HL-60 (cell line): ENCODE measurements around the gene ANXA2R.

Experiments
- DNase-seq, 2 experiments: peaks; one replicate each; pipeline ENCODE4 v3.0.0-alpha.2; 2010 to 2020; ENCODE audit warnings: low read depth in 1 of 2, low spot score in 1 of 2
- H3K27ac ChIP-seq: fragments of 250-450 bp; sonication (Bioruptor Pico); replicated peaks from 2 replicates; pipeline ENCODE4 v1.5.1; 2020; ENCODE audit warnings: mild to moderate bottlenecking, moderate library complexity
- H3K27me3 ChIP-seq: fragments of 250-450 bp; sonication (Bioruptor Pico); 2 replicates; pipeline ENCODE4 v1.5.1; 2021; ENCODE audit warnings: mild to moderate bottlenecking, moderate library complexity; ENCODE audit not compliant: insufficient read depth, poor library complexity, severe bottlenecking
- H3K4me3 ChIP-seq: replicated peaks from 2 replicates; pipeline ENCODE4 v1.5.1; 2011; ENCODE audit warnings: mild to moderate bottlenecking, control low read depth, low read length; ENCODE audit not compliant: insufficient read depth
- GABPA ChIP-seq: IDR thresholded peaks from 2 replicates; pipeline ENCODE4 v1.6.1; 2012; ENCODE audit warnings: low read depth
- POLR2AphosphoS5 ChIP-seq: IDR thresholded peaks from 2 replicates; pipeline ENCODE4 v1.6.1; 2012; ENCODE audit warnings: low read depth
- REST ChIP-seq: IDR thresholded peaks from 2 replicates; pipeline ENCODE4 v1.6.1; 2012; ENCODE audit warnings: low read depth; ENCODE audit not compliant: insufficient replicate concordance
- SPI1 ChIP-seq: IDR thresholded peaks from 2 replicates; pipeline ENCODE4 v1.6.1; 2012; ENCODE audit warnings: low read depth, mild to moderate bottlenecking, borderline replicate concordance
- TF ChIP-seq, protein P1 (sequence below): IDR thresholded peaks from one replicate; pipeline ENCODE4 v1.5.1; 2011; ENCODE audit warnings: low read length, control low read depth, inconsistent platforms; ENCODE audit not compliant: insufficient read depth

The ANXA2R gene

DNA sequence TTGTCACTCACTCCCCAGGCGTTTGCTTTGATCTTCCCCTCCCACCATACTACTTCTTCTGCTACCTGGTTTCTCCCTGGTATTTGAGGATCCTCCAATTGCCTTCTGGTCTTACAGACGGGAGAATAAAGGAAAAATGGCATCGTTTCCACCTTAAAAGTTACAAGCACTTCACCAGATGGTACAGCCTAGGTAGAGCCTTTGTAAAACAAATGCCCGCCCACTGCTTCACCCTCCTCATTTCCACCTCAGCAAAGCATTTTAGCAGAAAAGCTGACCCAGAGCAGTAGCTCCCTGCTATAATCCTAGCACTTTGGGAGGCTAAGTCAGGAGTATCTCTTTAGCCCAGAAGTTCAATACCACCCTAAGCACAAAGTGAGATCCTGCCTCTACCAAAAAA lies 5.1 kb upstream of the ANXA2R start:
- TF ChIP-seq REST (no peak), POLR2AphosphoS5 (no peak), GABPA (no peak), SPI1 (no peak)
- TF ChIP-seq, protein P1, sequence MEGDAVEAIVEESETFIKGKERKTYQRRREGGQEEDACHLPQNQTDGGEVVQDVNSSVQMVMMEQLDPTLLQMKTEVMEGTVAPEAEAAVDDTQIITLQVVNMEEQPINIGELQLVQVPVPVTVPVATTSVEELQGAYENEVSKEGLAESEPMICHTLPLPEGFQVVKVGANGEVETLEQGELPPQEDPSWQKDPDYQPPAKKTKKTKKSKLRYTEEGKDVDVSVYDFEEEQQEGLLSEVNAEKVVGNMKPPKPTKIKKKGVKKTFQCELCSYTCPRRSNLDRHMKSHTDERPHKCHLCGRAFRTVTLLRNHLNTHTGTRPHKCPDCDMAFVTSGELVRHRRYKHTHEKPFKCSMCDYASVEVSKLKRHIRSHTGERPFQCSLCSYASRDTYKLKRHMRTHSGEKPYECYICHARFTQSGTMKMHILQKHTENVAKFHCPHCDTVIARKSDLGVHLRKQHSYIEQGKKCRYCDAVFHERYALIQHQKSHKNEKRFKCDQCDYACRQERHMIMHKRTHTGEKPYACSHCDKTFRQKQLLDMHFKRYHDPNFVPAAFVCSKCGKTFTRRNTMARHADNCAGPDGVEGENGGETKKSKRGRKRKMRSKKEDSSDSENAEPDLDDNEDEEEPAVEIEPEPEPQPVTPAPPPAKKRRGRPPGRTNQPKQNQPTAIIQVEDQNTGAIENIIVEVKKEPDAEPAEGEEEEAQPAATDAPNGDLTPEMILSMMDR = no peak
- no peak for DNase-seq
- H3K27ac ChIP-seq = no peak overlapping the region
- H3K4me3 ChIP-seq = no peak overlapping the region
- no peaks in the 10 kb centered on the region for H3K27me3 ChIP-seq

DNA sequence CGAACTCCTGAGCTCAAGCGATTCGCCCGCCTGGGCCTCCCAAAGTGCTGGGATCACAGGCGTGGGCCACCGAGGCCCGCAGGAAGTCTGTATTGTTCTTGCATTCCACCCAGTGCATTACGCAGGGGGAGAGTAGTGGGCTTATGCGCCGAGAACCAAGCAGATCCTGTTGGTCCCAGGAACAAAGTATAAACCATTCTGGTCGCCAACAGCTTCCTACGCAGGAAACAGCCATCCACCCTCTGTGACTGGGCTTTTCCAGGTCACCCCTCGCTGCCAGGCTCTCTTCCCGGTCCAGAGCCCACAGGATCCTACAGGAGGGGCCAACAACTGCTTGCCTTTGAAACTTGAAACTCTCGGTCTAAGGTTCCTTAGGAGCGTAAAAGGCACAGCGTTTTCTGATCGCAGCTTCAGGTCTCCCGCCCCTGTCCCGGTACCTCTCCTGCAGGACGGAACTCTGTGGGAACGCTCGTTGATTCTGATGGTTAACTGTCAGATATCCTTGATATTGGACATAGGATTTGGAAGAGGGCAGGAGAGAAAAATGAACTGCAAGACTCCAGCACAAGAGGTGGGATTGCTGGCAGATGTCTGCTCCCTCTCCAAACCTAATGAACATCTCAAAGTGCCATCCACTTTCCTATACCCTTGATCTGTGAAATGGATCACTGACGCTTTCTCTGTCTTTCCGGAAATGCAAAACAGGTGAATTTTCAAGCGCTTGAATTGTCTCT lies 4.2 kb upstream of the ANXA2R start:
- no peak for TF ChIP-seq SPI1
- TF ChIP-seq, protein P1 = no peak
- no peak for TF ChIP-seq REST
- TF ChIP-seq POLR2AphosphoS5 = no peak
- TF ChIP-seq GABPA = no peak
- Histone ChIP-seq H3K27ac (no peak overlapping the region), H3K27me3 (no peaks in the 10 kb centered on the region), H3K4me3 (no peak overlapping the region)
- DNase-seq = no peak

DNA sequence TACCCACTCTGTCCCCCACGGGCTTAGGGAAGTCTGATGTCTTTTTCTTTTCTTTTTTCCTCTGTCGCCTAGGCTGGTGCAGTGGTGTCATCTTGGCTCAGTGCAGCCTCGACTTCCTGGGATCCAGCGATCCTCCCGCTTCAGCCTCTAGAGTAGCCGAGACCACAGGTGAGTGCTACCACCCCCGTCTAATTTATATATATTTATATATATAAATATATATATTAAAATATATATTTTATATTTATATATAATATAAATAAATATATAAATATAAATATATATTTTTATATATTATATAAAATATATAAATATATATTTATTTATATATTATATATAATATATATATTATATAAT lies 3.3 kb upstream of the ANXA2R start:
- DNase-seq = no peak
- Histone ChIP-seq H3K27me3 (no peaks in the 10 kb centered on the region), H3K27ac (peak overlapping the region; percentile 100), H3K4me3 (peak overlapping the region; percentile 43)
- TF ChIP-seq SPI1 (no peak), POLR2AphosphoS5 (no peak), GABPA (no peak), REST (no peak)
- TF ChIP-seq, protein P1 = no peak
